ENCODE results near the gene GET4.
"Not testable (repeated sequence)": the region's sequence is repeated elsewhere in the genome, so short reads cannot be mapped to it uniquely, and the experiment has no call there.

GET4 gene

GRCh38 chr7:845731-846130 lies 30.6 kb upstream of the GET4 start:
- DNase-seq: no peak

GRCh38 chr7:846958-847650 lies 29.2 kb upstream of the GET4 start:
- DNase-seq: not testable (repeated sequence)

GRCh38 chr7:847728-848127 lies 28.6 kb upstream of the GET4 start:
- DNase-seq: not testable (repeated sequence)

- no peak for DNase-seq
Observed at GRCh38 chr7:849145-849544, 27.2 kb upstream of the GET4 start.

- no peak for DNase-seq
Observed at GRCh38 chr7:849781-850180, 26.6 kb upstream of the GET4 start.

GRCh38 chr7:851204-851603 lies 25.1 kb upstream of the GET4 start:
- no peak for DNase-seq

DNA sequence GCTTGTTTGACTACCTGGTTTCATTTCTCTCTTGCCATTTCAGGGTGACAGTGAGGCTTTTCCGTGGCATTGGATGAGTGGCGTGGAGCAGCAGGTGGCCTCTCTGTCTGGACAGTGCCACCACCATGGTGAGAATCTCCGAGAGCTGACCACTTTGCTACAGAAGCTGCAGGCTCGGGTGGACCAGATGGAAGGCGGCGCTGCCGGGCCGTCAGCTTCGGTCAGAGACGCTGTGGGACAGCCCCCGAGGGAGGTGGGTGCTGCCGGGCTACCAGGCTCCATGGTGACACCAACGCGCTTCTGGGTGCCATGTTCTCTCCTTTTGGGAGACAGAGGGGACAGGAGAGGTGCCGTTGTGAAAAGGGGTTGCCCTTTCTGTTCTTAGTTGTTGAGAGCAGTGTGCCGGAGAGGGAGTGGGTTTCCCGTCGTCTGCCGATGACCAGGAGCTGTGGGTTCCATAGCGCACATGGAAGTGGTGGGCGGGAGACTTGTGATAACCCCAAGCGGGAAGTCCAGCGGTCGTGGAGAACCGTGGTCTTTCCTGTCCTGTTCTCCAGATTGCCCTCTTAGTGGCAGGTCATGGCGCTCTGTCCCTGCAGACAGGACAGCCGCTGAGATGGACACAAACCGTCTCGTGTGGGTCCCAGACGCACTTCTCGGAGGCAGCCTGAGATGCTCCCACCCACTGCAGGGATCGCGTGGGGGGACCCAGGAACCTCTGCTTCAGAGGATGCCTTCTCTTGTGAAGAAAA lies 22.8 kb upstream of the GET4 start:
- DNase-seq: no peak

DNA sequence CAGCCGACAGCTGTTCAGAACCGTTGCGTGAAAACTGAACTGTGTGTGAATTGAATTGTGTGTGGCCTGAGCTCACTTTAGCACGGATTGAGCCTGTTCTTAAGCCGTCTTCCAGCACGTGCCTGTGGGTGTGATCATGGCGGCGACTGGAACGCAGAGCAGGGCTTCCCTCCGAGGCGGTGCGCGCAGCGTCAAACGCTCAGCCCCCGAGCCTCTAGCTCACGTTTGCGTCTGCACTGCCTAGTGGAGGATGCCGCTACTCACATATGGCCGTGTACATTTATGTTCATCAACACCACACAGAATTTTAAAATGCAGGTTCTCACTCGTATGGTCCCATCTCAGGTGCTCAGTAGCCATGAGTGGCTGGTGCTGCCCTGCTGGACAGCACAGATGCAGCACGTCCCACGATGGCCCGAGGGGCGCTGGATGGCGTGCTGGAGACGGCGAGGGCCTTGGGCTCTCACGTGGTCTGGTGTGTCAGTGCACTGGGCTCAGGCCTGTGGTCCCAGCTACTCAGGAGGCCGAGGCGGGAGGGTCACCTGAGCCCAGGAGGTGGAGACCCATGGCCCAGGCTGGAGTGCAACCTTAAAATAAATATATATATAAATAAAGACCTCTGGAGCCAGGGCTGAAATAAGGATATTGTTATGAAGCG lies 22.1 kb upstream of the GET4 start:
- no peak for DNase-seq

- no peak for DNase-seq
Observed at GRCh38 chr7:855686-856369, 20.5 kb upstream of the GET4 start.

DNA sequence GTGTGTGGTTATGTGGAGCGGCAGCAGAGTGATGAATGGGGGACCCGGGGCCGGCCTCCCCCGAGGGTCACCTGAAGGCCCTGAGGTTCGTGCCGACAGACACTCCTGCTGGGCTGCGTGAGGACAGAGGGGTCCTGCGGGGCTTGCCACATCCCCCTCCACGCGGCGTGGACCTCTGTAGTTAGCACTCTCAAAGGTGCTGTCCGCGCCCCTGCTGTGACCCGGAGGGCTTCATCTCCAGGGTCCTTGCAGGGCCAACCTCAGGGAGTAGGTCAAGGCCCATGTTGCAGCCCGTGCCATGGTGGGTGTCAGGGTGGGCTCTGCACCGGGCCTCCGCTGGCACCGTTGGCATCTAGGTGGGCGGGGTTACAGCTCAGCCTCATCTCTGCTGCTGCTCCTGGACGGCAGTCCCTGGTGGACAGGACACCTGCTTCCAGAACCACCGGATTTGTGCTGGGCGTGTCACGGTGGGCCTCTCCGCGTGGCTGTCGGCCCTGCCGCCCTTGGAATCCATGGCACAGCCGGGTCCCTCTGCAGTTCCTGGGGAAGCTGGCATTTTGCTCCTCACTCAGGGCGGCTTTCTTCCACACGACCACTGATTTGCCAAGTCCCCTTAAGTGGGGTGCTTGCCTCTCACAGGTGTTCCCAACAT lies 19.8 kb upstream of the GET4 start:
- no peak for DNase-seq

GRCh38 chr7:857661-858060 lies 18.7 kb upstream of the GET4 start:
- no peak for DNase-seq

DNA sequence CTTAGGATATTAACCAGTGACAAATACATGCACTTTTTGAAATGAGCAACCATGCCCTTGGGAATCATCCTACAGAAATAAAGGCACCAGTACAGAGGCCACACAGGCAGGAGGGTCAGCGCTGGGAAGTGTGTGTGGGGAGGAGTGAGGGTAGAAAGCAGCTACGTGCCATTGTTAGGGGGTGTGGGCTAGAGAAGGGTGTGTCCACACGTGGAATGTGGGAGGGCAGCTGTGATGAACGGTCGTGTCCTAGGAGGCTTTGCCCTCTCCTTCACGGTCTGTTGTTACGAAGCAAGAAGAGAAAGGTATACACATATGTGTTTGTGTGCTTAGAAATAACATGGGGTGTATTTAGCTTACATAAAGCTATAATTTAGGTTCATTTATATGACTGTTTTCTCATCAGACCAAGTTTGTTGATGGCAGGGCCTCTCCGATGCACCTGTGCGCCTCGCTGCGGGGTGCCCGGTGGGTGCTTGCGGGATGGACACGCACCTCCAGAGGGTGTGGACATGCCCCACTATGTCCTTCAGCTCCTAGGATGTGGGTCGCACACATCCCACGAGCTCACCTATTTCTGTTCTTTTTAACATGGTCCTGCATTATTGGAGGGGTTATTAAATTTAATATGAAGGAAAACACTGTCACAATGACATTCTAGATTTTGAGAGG lies 16.9 kb upstream of the GET4 start:
- no peak for DNase-seq

- no peak for DNase-seq
Observed at GRCh38 chr7:860149-860548, 16.2 kb upstream of the GET4 start.

- DNase-seq: no peak
Observed at GRCh38 chr7:861222-861621, 15.1 kb upstream of the GET4 start.

DNA sequence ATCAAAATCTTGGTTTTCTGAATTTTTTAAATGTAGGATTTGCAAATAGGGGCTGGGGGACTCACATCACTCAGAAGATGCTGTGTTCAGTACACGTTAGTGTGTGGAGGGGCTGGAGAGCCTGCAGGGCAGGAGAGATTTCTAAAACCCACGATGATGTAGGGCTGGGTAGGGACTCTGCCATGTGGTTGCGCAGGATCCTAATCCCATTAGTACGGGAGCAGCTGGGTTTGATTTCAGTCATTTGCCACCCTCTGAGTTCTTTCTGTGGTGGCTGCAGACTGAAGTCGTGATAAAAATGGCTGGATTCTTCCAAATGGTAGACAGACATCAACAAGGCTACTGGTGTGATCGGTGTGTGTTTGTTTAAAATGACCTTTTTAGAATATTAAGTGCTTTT lies 14.2 kb upstream of the GET4 start:
- no peak for DNase-seq

DNA sequence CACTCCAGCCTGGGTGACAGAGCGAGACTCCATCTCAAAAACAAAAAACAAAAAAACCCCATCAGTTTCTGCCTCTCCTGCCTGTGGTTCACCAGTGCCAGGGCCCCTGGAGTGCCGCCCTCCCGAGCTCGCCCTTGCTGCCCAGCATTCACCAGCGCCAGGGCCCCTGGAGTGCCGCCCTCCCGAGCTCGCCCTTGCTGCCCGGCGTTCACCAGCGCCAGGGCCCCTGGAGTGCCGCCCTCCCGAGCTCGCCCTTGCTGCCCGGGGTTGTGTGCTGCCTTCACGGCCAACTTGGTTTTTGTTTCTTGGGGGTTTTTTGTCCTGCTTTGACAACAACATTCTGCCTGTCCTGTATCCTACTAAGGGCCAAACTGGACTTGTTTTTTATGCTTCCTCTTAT lies 13.2 kb upstream of the GET4 start:
- no peak for DNase-seq

GRCh38 chr7:865921-866320 lies 10.4 kb upstream of the GET4 start:
- no peak for DNase-seq

GRCh38 chr7:867001-867405 lies 9.4 kb upstream of the GET4 start:
- DNase-seq: no peak

GRCh38 chr7:867406-868188 lies 8.8 kb upstream of the GET4 start:
- DNase-seq: no peak

GRCh38 chr7:868189-868486 lies 8.2 kb upstream of the GET4 start:
- no peak for DNase-seq

GRCh38 chr7:869348-869747 lies 7.0 kb upstream of the GET4 start:
- no peak for DNase-seq
